Fibroblast of villous mesenchyme (primary cell): ENCODE measurements around the gene CNBD2. TPM values are rescaled to one million over a fixed set of nuclear protein-coding genes. Genes with fewer than 3 reads are reported as not detected.

Experiments used
- DNase-seq: peaks from one replicate; pipeline ENCODE4 v3.0.0-alpha.2; 2010; ENCODE audit warnings: low read depth
- H3K4me3 ChIP-seq: 2 replicates; pipeline ENCODE4 v1.5.1; 2011; ENCODE audit warnings: low read depth, mild to moderate bottlenecking, low read length
- total RNA-seq: library from RNA; depleted of rRNA; stranded (reverse); fragments of >200 nt; gene quantifications from 2 replicates; pipeline ENCODE4 v1.2.3, GENCODE V29; 2012
- TF ChIP-seq, protein P1 (sequence below): IDR thresholded peaks from 2 replicates; pipeline ENCODE4 v1.5.1; 2012; ENCODE audit warnings: low read depth, mild to moderate bottlenecking, low read length; ENCODE audit not compliant: insufficient read depth

The CNBD2 gene
- total RNA-seq, result 1.7 and 4.5 TPM in 2 replicates

DNA sequence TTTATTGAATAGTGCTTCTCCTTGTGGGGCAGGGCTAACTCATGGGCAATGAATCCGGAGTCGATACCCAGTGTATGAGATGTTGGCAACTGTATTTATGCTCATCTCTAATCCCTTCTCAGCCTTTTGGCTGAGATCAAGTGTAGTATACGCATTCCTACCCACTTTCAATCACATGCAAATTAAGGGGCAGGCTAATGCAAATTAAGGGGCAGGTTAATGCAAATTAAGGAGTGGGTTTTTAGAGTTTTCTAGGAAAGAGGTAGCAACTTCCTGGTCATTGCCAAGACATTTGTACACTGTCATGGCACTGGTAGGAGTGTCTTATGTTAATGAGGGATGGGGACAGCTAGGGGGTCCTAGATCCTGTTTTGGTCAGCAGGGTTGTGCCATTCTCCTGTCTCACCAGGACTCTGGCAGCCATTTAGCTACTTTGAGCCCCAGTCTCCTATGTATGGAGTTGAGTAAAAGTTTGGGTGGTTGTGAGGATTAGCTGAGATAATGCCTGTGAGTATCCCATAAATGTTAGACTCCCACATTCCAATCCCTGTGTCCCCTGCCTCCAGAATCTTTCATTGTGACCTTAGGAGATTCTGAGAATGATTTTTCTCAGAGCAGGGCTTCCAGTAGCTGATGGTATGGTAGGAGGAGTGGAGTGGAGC, at the start of gene CNBD2:
Gene CNBD2 (plus strand): TSS at position 612 of the 662 bp plus-strand sequence. CDS start 173 bp downstream, outside the sequence.
- TF ChIP-seq, protein P1, sequence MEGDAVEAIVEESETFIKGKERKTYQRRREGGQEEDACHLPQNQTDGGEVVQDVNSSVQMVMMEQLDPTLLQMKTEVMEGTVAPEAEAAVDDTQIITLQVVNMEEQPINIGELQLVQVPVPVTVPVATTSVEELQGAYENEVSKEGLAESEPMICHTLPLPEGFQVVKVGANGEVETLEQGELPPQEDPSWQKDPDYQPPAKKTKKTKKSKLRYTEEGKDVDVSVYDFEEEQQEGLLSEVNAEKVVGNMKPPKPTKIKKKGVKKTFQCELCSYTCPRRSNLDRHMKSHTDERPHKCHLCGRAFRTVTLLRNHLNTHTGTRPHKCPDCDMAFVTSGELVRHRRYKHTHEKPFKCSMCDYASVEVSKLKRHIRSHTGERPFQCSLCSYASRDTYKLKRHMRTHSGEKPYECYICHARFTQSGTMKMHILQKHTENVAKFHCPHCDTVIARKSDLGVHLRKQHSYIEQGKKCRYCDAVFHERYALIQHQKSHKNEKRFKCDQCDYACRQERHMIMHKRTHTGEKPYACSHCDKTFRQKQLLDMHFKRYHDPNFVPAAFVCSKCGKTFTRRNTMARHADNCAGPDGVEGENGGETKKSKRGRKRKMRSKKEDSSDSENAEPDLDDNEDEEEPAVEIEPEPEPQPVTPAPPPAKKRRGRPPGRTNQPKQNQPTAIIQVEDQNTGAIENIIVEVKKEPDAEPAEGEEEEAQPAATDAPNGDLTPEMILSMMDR, result no peak

DNA sequence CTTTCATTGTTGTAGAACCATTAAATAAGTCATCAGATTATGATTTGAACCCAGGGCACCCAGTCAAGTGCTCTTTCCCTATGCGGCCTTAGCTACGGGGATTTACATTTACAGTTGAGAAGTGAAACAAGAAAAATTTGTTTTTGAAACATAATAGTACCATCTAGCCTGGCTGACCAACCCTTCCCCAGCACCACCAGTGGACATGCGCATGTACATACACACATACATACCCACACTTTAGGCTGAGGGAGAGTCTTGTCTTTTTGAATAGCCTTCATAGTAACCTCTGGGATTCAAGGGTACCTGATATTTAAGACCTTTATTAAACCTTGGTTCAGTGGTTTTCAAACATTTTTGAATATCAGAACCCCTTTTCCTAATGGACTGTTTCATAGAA, 47.9 kb upstream of the CNBD2 start:
- TF ChIP-seq, protein P1, result no peak
- no peak overlapping the region for H3K4me3 ChIP-seq
- DNase-seq, result no peak

More for the DNA sequence above, at the start of gene CNBD2:
- H3K4me3 ChIP-seq, result no peak within 1 kb of the TSS
- no peak for DNase-seq

DNA sequence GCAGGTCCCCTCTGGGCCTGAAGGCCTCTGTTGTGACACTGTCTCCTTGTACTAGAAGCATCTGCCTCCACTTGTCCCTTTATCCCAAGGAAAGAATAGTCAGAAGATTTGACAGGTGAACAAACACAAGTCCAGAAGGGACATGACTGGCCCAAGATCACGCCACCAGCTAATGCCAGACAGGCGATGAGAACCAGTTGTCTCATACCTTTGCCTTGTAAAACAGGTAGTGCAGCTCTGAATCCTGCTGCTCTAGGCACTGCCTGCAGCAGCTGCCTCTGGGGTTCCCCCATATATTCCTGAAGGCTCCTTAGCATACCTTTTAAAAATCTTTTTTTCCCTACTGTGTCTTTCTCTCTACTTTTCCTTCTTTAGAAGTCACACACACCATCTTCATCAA, 39.1 kb upstream of the CNBD2 start:
- H3K4me3 ChIP-seq, result no peak overlapping the region
- DNase-seq, result no peak
- TF ChIP-seq, protein P1, result no peak

DNA sequence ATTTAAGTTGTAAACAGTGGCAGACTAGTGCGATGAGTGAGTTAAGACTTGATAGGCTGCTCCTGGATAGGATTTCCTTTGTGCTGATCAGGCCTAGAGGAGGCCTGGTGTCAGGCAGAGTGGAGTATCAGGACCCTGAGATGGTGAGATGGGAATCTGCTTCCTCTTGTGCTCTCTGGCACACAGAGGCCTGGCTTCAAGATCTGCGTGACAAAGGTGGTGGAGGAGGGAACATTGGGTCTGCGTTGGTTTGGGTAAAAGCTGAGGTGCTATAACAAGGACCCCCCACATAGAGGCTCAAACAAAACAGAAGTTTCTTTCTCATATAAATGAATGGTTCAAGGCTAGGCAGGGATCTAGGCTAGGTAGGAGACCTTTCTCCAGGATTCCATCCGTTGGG, 34.3 kb upstream of the CNBD2 start:
- no peak for DNase-seq
- H3K4me3 ChIP-seq, result no peak overlapping the region
- TF ChIP-seq, protein P1, result no peak

DNA sequence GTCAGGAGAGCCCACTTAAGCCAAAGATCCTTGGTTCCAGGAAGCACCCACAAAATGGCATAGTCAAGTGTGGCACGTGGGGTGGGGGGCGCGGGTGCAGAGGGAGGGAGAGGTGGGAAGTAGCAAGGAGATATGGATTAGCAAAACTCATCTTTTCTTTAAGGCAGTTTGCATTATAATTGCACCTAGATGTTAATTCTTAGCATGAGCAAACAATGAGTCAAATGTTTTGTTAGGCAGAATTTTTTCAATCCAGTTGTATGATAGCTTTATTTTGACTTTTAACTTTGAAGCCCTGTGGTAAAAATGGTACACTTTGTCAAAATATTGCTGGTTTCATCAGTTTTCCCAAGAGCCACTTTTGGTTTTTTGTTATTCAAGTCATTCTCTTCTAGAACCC, 29.1 kb upstream of the CNBD2 start:
- no peak overlapping the region for H3K4me3 ChIP-seq
- TF ChIP-seq, protein P1, result no peak
- DNase-seq, result no peak

DNA sequence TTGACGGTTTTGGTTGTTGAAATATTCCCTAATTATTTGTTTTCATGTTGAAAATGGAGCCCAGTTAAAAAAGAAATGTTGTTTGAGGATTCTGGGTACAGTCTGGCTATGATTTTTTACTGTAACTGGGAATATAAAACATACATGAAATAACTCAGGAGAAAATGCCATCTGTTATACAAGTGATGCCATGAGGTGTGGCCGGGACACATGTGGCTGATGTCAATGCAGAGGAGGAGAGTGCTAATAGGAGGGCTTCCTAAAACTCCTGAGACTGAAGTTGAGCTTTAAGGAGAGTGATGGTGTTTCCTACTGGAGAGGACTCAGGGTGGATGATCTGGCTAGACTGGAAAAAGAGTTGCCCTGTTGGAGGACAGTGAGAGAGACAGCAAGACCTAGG, 26.8 kb upstream of the CNBD2 start:
- H3K4me3 ChIP-seq, result no peak overlapping the region
- no peak for DNase-seq
- TF ChIP-seq, protein P1, result no peak

DNA sequence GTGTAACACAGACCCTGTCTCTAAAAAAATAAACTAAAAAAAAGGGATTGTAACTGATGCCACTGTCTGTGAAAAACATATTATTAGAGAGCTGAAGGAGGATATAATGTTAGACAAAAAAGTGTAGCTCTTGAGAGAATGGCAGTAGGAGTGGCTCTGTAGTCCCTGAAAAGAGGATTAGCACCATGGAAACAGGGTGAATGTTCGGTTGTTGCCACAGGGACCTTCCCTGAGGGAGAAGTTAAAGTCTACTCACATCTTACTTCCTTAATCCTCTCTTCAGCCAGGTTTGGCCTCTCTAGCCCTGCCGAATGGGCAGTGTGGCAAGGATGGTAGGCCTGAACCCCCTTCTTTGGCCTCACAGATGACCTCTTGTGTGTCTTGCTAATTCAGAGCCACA, 26.1 kb upstream of the CNBD2 start:
- TF ChIP-seq, protein P1, result no peak
- no peak overlapping the region for H3K4me3 ChIP-seq
- no peak for DNase-seq
